HepG2 (cell line): Measurements from ENCODE around the gene STAP2. TPM values are rescaled to one million over a fixed set of nuclear protein-coding genes. Genes with fewer than 3 reads are reported as not detected.
A peak's percentile ranks its signal among the peaks of the same experiment; 100 is the strongest.

Experiments
- GPBP1L1 ChIP-seq: sonication (generic); formaldehyde crosslinking; IDR thresholded peaks from 2 replicates; pipeline ENCODE4 v1.5.0; 2020; ENCODE audit warnings: mild to moderate bottlenecking, missing genetic modification reagents
- ISX ChIP-seq: sonication (generic); formaldehyde crosslinking; conservative IDR thresholded peaks from 2 replicates; pipeline ENCODE4 v1.5.0; 2020; ENCODE audit warnings: missing genetic modification reagents
- JDP2 ChIP-seq: sonication (generic); formaldehyde crosslinking; IDR thresholded peaks from 2 replicates; pipeline ENCODE4 v1.8.1; 2022; ENCODE audit warnings: missing genetic modification reagents, borderline replicate concordance
- KAT7 ChIP-seq: IDR thresholded peaks from 2 replicates; pipeline ENCODE4 v1.6.1; 2018; ENCODE audit warnings: borderline replicate concordance, missing compliant biosample characterization
- MXD4 ChIP-seq: IDR thresholded peaks from 2 replicates; pipeline ENCODE4 v1.6.1; 2016; ENCODE audit warnings: mild to moderate bottlenecking, missing biosample characterization, missing genetic modification reagents
- NR2F6 ChIP-seq, 2 experiments: IDR thresholded peaks; 2 replicates each; pipeline ENCODE4 v1.6.1; 2016; ENCODE audit warnings: antibody characterized with exemption in 1 of 2, mild to moderate bottlenecking in 1 of 2
- POGK ChIP-seq: sonication (generic); formaldehyde crosslinking; conservative IDR thresholded peaks from 2 replicates; pipeline ENCODE4 v1.8.0; 2022; ENCODE audit warnings: mild to moderate bottlenecking, moderate library complexity, missing genetic modification reagents
- ZNF367 ChIP-seq: sonication (generic); formaldehyde crosslinking; IDR thresholded peaks from 2 replicates; pipeline ENCODE4 v1.4.0; 2020; ENCODE audit warnings: missing genetic modification reagents, borderline replicate concordance
- ZNF7 ChIP-seq: IDR thresholded peaks from 2 replicates; pipeline ENCODE4 v1.6.1; 2016; ENCODE audit warnings: missing biosample characterization, missing genetic modification reagents
- ZNF75D ChIP-seq: sonication (generic); formaldehyde crosslinking; IDR thresholded peaks from 2 replicates; pipeline ENCODE4 v1.8.1; 2023; ENCODE audit warnings: missing genetic modification reagents, mild to moderate bottlenecking, borderline replicate concordance
- ZNF83 ChIP-seq: sonication (generic); formaldehyde crosslinking; IDR thresholded peaks from 2 replicates; pipeline ENCODE4 v1.4.0; 2020; ENCODE audit warnings: missing genetic modification reagents, mild to moderate bottlenecking, borderline replicate concordance
- polyA plus RNA-seq, 8 experiments: library from polyadenylated mRNA; depleted of rRNA in 3 of 8; stranded (reverse) in 7 of 8; unstranded in 1 of 8; fragments of >200 nt; fragmentation: Illumina TruSeq in 4 of 8; extraction: Trizol in 4 of 8; gene quantifications; 2 replicates each; pipeline versions ENCODE4 v1.2.1 to v1.2.3, GENCODE V29; 2011 to 2016; ENCODE audit warnings: low read depth in 4 of 8, missing spikeins in 1 of 8, mixed read lengths in 1 of 8; ENCODE audit not compliant: insufficient read depth in 1 of 8
- total RNA-seq, 5 experiments: library from RNA; depleted of rRNA; stranded (reverse); fragments of >200 nt; fragmentation: Illumina TruSeq; extraction: Trizol; gene quantifications; 2 replicates each; pipeline ENCODE4 v1.2.3, GENCODE V29; 2016; ENCODE audit warnings: low read depth in 1 of 5
- TF ChIP-seq, protein P1 (sequence below): sonication (generic); formaldehyde crosslinking; IDR thresholded peaks from 2 replicates; pipeline ENCODE4 v1.8.0; 2023; ENCODE audit warnings: mild to moderate bottlenecking, missing genetic modification reagents
- TF ChIP-seq, protein P2 (sequence below): sonication (generic); formaldehyde crosslinking; IDR thresholded peaks from 2 replicates; pipeline ENCODE4 v1.4.0; 2020; ENCODE audit warnings: missing genetic modification reagents
- TF ChIP-seq, protein P3 (sequence below): sonication (generic); formaldehyde crosslinking; conservative IDR thresholded peaks from 2 replicates; pipeline ENCODE4 v1.4.0; 2020; ENCODE audit warnings: missing genetic modification reagents
- TF ChIP-seq, protein P4 (sequence below): sonication (generic); formaldehyde crosslinking; IDR thresholded peaks from 2 replicates; pipeline ENCODE4 v1.4.0; 2020; ENCODE audit warnings: missing genetic modification reagents
- TF ChIP-seq, protein P5 (sequence below): sonication (generic); formaldehyde crosslinking; IDR thresholded peaks from 2 replicates; pipeline ENCODE4 v1.8.0; 2022; ENCODE audit warnings: mild to moderate bottlenecking, missing genetic modification reagents, borderline replicate concordance

The STAP2 gene
- total and polyA plus RNA-seq, 2 of the 13 experiments (the other 11 are each of a cell fraction or from before 2014, with no cell fraction given) = 39.0 to 43.7 TPM

GRCh38 chr19:4342615-4343369 is 4.2 kb upstream of the STAP2 start (continued):
- TF ChIP-seq, protein P1, sequence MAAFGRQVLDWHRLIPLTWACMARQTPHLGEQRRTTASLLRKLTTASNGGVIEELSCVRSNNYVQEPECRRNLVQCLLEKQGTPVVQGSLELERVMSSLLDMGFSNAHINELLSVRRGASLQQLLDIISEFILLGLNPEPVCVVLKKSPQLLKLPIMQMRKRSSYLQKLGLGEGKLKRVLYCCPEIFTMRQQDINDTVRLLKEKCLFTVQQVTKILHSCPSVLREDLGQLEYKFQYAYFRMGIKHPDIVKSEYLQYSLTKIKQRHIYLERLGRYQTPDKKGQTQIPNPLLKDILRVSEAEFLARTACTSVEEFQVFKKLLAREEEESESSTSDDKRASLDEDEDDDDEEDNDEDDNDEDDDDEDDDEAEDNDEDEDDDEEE (CRISPR knock-in tag) = no peak
- TF ChIP-seq GPBP1L1 (CRISPR knock-in tag) (no peak), POGK (CRISPR knock-in tag) (peak; percentile 79), MXD4 (peak; percentile 48; the same call in 1 of the 2 replicates), NR2F6 (IDR thresholded peaks at IDR 0.05) (peak; percentile 66; the same call in 1 of the 2 replicates), NR2F6 (CRISPR knock-in tag; IDR thresholded peaks at IDR 0.05) (peak; percentile 71), KAT7 (CRISPR knock-in tag) (peak; percentile 15; the same call in 1 of the 2 replicates), JDP2 (CRISPR knock-in tag) (no peak), ZNF367 (CRISPR knock-in tag) (no peak), ZNF83 (CRISPR knock-in tag) (no peak), ISX (CRISPR knock-in tag) (no peak; the same call in 1 of the 2 replicates), ZNF75D (CRISPR knock-in tag) (no peak), ZNF7 (CRISPR knock-in tag) (no peak)
- TF ChIP-seq, protein P2, sequence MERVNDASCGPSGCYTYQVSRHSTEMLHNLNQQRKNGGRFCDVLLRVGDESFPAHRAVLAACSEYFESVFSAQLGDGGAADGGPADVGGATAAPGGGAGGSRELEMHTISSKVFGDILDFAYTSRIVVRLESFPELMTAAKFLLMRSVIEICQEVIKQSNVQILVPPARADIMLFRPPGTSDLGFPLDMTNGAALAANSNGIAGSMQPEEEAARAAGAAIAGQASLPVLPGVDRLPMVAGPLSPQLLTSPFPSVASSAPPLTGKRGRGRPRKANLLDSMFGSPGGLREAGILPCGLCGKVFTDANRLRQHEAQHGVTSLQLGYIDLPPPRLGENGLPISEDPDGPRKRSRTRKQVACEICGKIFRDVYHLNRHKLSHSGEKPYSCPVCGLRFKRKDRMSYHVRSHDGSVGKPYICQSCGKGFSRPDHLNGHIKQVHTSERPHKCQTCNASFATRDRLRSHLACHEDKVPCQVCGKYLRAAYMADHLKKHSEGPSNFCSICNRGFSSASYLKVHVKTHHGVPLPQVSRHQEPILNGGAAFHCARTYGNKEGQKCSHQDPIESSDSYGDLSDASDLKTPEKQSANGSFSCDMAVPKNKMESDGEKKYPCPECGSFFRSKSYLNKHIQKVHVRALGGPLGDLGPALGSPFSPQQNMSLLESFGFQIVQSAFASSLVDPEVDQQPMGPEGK = no peak; the same call in 1 of the 2 replicates
- TF ChIP-seq, protein P3, sequence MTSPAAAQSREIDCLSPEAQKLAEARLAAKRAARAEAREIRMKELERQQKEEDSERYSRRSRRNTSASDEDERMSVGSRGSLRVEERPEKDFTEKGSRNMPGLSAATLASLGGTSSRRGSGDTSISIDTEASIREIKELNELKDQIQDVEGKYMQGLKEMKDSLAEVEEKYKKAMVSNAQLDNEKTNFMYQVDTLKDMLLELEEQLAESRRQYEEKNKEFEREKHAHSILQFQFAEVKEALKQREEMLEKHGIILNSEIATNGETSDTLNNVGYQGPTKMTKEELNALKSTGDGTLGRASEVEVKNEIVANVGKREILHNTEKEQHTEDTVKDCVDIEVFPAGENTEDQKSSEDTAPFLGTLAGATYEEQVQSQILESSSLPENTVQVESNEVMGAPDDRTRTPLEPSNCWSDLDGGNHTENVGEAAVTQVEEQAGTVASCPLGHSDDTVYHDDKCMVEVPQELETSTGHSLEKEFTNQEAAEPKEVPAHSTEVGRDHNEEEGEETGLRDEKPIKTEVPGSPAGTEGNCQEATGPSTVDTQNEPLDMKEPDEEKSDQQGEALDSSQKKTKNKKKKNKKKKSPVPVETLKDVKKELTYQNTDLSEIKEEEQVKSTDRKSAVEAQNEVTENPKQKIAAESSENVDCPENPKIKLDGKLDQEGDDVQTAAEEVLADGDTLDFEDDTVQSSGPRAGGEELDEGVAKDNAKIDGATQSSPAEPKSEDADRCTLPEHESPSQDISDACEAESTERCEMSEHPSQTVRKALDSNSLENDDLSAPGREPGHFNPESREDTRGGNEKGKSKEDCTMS = no peak
- TF ChIP-seq, protein P4, sequence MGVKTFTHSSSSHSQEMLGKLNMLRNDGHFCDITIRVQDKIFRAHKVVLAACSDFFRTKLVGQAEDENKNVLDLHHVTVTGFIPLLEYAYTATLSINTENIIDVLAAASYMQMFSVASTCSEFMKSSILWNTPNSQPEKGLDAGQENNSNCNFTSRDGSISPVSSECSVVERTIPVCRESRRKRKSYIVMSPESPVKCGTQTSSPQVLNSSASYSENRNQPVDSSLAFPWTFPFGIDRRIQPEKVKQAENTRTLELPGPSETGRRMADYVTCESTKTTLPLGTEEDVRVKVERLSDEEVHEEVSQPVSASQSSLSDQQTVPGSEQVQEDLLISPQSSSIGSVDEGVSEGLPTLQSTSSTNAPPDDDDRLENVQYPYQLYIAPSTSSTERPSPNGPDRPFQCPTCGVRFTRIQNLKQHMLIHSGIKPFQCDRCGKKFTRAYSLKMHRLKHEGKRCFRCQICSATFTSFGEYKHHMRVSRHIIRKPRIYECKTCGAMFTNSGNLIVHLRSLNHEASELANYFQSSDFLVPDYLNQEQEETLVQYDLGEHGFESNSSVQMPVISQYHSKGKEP (CRISPR knock-in tag) = no peak
- TF ChIP-seq, protein P5, sequence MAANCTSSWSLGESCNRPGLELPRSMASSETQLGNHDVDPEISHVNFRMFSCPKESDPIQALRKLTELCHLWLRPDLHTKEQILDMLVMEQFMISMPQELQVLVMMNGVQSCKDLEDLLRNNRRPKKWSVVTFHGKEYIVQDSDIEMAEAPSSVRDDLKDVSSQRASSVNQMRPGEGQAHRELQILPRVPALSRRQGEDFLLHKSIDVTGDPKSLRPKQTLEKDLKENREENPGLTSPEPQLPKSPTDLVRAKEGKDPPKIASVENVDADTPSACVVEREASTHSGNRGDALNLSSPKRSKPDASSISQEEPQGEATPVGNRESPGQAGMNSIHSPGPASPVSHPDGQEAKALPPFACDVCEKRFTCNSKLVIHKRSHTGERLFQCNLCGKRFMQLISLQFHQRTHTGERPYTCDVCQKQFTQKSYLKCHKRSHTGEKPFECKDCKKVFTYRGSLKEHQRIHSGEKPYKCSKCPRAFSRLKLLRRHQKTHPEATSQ = no peak
